ENCODE data around the gene PTPRQ.
"Not testable (repeated sequence)": the region's sequence is repeated elsewhere in the genome, so short reads cannot be mapped to it uniquely, and the experiment has no call there.

Gene PTPRQ

GRCh38 chr12:80443974-80444666 lies at the start of gene PTPRQ:
Gene PTPRQ (plus strand): TSS chr12:80444235. CDS start chr12:80444346, 111 bp downstream.
- DNase-seq (ENCODE audit: low read depth): no peak

GRCh38 chr12:80400571-80400991 lies 43.5 kb upstream of the PTPRQ start:
- DNase-seq (ENCODE audit: low read depth): no peak

GRCh38 chr12:80401191-80401590 lies 42.8 kb upstream of the PTPRQ start:
- DNase-seq (ENCODE audit: low read depth): no peak

- DNase-seq (ENCODE audit: low read depth): no peak
Observed at GRCh38 chr12:80404629-80405028, 39.4 kb upstream of the PTPRQ start.

- DNase-seq (ENCODE audit: low read depth): no peak
Observed at GRCh38 chr12:80406253-80406652, 37.8 kb upstream of the PTPRQ start.

- no peak for DNase-seq (ENCODE audit: low read depth)
Observed at GRCh38 chr12:80411787-80412186, 32.2 kb upstream of the PTPRQ start.

GRCh38 chr12:80412343-80412953 lies 31.6 kb upstream of the PTPRQ start:
- DNase-seq (ENCODE audit: low read depth): peak; percentile 41

- no peak for DNase-seq (ENCODE audit: low read depth)
Observed at GRCh38 chr12:80413462-80413861, 30.6 kb upstream of the PTPRQ start.

- no peak for DNase-seq (ENCODE audit: low read depth)
Observed at GRCh38 chr12:80415466-80415865, 28.6 kb upstream of the PTPRQ start.

GRCh38 chr12:80419644-80420043 lies 24.4 kb upstream of the PTPRQ start:
- no peak for DNase-seq (ENCODE audit: low read depth)

- no peak for DNase-seq (ENCODE audit: low read depth)
Observed at GRCh38 chr12:80420075-80420474, 24.0 kb upstream of the PTPRQ start.

GRCh38 chr12:80422550-80422949 lies 21.5 kb upstream of the PTPRQ start:
- no peak for DNase-seq (ENCODE audit: low read depth)

- DNase-seq (ENCODE audit: low read depth): no peak
Observed at GRCh38 chr12:80432061-80432460, 12.0 kb upstream of the PTPRQ start.

- no peak for DNase-seq (ENCODE audit: low read depth)
Observed at GRCh38 chr12:80441921-80442320, 2.1 kb upstream of the PTPRQ start.

GRCh38 chr12:80442426-80443222 lies 1.4 kb upstream of the PTPRQ start:
- no peak for DNase-seq (ENCODE audit: low read depth)

GRCh38 chr12:80445083-80445793 lies 1.2 kb downstream of the PTPRQ start:
- no peak for DNase-seq (ENCODE audit: low read depth)

- DNase-seq (ENCODE audit: low read depth): no peak
Observed at GRCh38 chr12:80456513-80456912, 12.5 kb downstream of the PTPRQ start.

GRCh38 chr12:80460972-80461371 lies 16.9 kb downstream of the PTPRQ start:
- DNase-seq (ENCODE audit: low read depth): no peak

GRCh38 chr12:80461851-80462250 lies 17.8 kb downstream of the PTPRQ start:
- not testable (repeated sequence) for DNase-seq (ENCODE audit: low read depth)

- no peak for DNase-seq (ENCODE audit: low read depth)
Observed at GRCh38 chr12:80469681-80470080, 25.6 kb downstream of the PTPRQ start.

GRCh38 chr12:80470403-80470802 lies 26.4 kb downstream of the PTPRQ start:
- no peak for DNase-seq (ENCODE audit: low read depth)

GRCh38 chr12:80472236-80472635 lies 28.2 kb downstream of the PTPRQ start:
- no peak for DNase-seq (ENCODE audit: low read depth)
